Fibroblast of the aortic adventitia (primary cell): ENCODE data around the gene MAN1C1. TPM values are rescaled to one million over a fixed set of nuclear protein-coding genes. Genes with fewer than 3 reads are reported as not detected.

ENCODE experiments used
- DNase-seq: peaks from one replicate; pipeline ENCODE4 v3.0.0-alpha.2; 2010; ENCODE audit warnings: low read depth
- H3K4me3 ChIP-seq: 2 replicates; pipeline ENCODE4 v1.5.1; 2011; ENCODE audit warnings: low read depth, mild to moderate bottlenecking, control low read depth, low read length, moderate library complexity
- CTCF ChIP-seq: IDR thresholded peaks from 2 replicates; pipeline ENCODE4 v1.5.1; 2011; ENCODE audit warnings: mild to moderate bottlenecking, low read length, control low read depth, inconsistent platforms; ENCODE audit not compliant: insufficient read depth
- total RNA-seq: library from RNA; depleted of rRNA; stranded (reverse); fragments of >200 nt; gene quantifications from 2 replicates; pipeline ENCODE4 v1.2.3, GENCODE V29; 2012; ENCODE audit warnings: low replicate concordance

Gene MAN1C1
- total RNA-seq, 1 donor: 6.6 TPM

DNA sequence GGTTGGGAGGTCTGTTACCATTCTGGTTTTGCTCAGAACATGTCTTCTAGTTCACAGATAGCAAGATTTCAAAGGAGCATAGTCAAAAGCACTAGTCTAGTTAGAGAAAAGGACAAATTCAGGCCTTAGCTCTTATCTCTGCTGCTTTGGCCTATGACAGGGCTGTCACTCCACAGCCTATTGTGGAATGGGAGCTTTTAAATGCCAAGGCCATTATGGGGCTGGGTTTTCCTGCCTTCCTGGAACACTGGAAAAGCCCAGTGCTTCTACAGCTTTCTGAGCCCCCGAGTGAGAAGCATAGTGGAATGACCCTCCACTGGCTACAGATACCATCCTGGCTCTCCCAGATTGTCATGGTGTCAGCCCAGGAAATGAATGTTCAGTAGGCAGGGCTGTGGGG, 212.5 kb downstream of the MAN1C1 start:
- H3K4me3 ChIP-seq: no peak overlapping the region
- no peak for TF ChIP-seq CTCF
- DNase-seq: no peak

- no peak for TF ChIP-seq CTCF
- no peak overlapping the region for H3K4me3 ChIP-seq
- no peak for DNase-seq
Observed at GRCh38 chr1:25831569-25832196, 215.1 kb downstream of the MAN1C1 start.

GRCh38 chr1:25832336-25833037, 215.9 kb downstream of the MAN1C1 start:
- no peak for TF ChIP-seq CTCF
- no peak overlapping the region for H3K4me3 ChIP-seq
- DNase-seq: no peak

DNA sequence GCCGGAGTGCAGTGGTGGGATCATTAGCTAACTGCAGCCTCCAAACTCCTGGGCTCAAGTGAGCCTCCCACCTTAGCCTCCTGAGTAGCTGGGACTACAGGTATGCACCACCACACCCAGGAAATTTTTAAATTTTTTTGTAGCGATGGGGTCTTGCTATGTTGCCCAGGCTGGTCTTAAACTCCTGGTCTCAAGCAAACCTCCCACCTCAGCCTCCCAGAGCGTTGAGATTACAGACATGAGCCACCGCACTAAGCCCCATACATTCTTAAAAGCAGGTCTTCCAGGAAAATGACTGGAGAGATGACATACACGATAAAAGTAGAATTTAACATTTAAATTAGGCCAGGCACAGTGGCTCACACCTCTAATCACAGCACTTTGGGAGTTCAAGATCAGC, 216.6 kb downstream of the MAN1C1 start:
- TF ChIP-seq CTCF: no peak
- H3K4me3 ChIP-seq: no peak overlapping the region
- DNase-seq: no peak

Other genes starting within 250 kb of the MAN1C1 start
- gene RHCE, start 196.0 kb upstream of the MAN1C1 start, total RNA-seq: 0.27 and 0.33 TPM in 2 replicates
- 17.3 and 23.4 TPM in 2 replicates for gene MACO1, start 185.9 kb upstream of the MAN1C1 start, total RNA-seq
- 5.3 and 12.4 TPM in 2 replicates for gene LDLRAP1, start 73.2 kb upstream of the MAN1C1 start, total RNA-seq
- gene SELENON, start 183.4 kb downstream of the MAN1C1 start, total RNA-seq: 10.2 and 35.0 TPM in 2 replicates
- 44.6 and 164 TPM in 2 replicates for gene MTFR1L, start 203.2 kb downstream of the MAN1C1 start, total RNA-seq
- gene AUNIP, start 242.7 kb downstream of the MAN1C1 start, total RNA-seq: 4.8 TPM in 1 of 2 replicates, not detected in the other